ENCODE results near the gene TMEM18.
"Not testable (repeated sequence)": the region's sequence is repeated elsewhere in the genome, so short reads cannot be mapped to it uniquely, and the experiment has no call there.

The TMEM18 gene

DNA sequence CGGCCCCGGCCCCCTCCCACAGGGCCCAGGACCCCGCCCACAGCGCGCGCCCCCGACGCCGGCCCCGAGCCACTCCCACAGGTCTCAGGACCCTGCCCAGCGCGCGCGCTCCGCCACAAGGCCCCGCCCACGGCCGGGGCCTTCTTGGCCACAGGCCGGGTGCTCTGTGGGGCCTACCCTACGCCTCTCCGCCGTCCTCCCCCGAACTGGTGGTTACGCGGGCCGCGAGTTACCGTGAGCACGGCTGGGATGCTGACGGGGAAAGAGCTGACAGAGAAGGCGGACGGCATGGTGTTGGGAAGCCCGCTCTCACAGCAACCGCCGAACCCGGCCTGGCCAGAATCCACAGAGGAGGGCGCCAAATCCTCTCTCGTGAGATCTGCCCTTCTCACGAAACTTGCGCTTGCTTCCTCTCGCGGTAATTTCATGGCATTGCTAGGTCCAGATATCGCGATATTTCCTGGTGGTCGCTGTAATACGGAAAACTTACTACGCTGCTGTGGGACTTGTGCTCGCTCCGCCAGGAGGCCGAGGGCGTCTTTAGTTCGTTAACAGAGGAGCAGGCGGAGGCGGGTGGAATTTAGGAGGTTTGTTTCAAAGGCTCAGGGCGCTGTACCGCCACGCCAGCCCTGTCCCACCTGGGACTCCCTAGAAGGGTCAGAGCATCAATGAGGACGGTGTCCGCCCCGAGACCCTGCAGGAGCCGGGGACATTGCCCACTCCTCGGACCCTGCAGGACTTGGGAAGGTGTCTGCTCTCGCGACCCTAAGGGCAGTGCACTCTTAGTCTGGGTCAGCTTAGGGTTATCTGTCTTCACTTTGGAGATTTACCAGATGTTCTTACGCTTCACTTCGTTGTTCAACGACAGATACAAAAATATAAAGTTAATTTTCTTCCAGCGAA is at the start of gene TMEM18:
TSS of gene TMEM18 (minus strand) at position 351 of the 903 bp plus-strand sequence. CDS start at position 290, 61 bp downstream.
- no peak for DNase-seq

GRCh38 chr2:726169-726568 is 49.0 kb upstream of the TMEM18 start:
- DNase-seq = no peak

DNA sequence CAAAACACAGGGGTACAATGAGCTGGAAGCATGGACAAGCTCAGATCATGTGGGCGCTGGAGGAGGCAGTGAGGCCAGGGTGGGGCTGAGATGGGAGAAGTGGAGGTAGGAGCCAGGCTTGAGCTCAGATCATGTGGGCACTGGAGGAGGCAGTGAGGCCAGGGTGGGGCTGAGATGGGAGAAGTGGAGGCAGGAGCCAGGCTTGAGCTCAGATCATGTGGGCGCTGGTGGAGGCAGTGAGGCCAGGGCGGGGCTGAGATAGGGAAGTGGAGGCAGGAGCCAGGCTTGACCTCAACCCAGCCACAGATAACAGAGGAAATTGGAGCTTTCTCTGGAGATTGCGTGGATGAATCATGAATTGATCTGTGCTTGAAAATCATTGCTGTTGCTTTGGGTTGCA is 48.3 kb upstream of the TMEM18 start:
- DNase-seq = no peak

GRCh38 chr2:723761-724160 is 46.6 kb upstream of the TMEM18 start:
- DNase-seq = no peak

DNA sequence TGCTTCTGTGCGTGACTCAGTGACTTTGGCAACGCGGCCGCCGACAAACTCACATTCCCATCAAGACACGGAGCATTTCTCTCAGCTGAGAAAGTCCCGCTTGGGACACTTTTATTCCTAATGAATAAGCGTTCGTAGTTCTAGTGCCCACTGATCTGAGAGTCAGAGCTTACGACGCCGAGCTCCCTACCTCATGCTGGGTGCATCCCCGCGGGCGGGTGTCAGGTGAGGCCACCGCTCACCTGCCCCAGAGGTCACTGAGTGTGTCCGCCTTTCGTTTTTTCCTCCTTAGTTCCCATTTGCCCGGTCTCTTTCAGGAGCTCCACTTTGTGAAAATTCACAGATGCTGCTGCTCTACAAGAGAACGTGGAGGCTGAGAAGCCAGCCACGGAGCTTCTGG is 43.6 kb upstream of the TMEM18 start:
- no peak for DNase-seq

DNA sequence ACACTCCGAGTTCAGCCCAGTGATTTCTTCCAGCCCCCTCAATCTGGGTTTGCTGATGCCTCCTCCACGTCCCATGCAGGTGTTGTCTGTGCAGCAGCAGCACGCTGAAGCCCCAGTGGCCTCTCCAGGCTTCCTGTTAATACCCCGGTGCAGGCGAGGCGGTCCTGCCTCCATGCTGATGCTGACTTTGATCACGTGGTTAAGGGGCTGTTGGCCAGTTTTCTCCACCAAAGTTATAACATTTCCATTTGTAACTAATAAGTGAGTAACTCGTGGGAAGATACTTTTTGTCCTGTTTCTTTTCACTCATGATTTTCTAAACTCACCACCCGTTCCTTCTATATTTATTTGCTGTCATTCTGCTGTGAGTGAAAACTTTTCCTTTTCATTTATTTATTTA is 42.5 kb upstream of the TMEM18 start:
- DNase-seq = no peak

GRCh38 chr2:719191-719590 is 42.0 kb upstream of the TMEM18 start:
- no peak for DNase-seq

DNA sequence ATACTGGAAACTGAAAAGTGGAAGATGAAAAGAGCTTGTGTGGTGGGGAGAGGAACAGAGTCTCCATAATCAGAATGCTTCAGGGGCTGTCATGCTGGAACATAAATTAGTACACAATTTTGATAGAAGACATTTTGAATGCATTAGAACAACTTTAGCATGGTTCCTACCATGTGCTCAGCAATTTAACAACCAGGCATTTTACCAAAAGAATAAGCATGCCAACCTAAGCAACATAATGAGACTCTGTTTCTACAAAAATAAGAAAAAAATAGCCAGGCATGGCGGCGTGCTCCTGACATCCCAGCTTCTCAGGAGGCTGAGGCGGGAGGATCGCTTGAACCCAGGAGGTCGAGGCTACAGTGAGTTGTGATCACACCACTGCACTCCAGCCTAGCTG is 40.5 kb upstream of the TMEM18 start:
- DNase-seq = no peak

DNA sequence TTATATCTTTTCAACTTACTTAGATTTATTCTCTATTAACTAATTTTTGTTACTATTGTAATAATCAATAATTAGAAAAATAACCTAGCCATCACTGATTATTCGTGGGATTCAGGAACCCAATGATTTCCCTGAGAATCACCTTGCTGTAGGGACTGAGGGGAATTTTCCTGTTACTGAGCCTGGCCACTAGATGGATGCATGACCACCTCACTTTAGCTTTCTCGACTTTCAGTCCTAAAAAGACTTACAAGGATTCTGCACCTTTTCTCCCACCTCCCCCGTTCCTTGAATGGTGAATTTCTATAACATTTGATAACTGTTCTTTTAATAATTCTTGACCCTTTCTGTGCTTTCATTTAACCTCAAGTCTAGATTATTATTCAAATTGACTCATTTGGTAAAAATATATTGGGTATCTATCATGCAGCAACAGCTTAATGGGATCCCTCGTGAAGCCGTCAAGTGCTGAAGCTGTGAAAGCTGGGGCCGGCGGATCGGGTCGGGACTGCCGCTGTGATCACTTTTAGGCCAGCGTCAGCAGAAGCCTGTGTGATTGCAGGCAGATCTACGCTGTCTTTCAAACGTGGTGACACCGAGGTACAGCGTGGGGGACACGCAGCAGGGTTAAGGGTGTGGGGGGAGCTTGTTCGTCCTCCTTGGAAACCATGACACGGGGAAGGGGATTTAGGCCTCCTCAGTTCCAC is 38.8 kb upstream of the TMEM18 start:
- DNase-seq = no peak

GRCh38 chr2:715038-715437 is 37.8 kb upstream of the TMEM18 start:
- no peak for DNase-seq

DNA sequence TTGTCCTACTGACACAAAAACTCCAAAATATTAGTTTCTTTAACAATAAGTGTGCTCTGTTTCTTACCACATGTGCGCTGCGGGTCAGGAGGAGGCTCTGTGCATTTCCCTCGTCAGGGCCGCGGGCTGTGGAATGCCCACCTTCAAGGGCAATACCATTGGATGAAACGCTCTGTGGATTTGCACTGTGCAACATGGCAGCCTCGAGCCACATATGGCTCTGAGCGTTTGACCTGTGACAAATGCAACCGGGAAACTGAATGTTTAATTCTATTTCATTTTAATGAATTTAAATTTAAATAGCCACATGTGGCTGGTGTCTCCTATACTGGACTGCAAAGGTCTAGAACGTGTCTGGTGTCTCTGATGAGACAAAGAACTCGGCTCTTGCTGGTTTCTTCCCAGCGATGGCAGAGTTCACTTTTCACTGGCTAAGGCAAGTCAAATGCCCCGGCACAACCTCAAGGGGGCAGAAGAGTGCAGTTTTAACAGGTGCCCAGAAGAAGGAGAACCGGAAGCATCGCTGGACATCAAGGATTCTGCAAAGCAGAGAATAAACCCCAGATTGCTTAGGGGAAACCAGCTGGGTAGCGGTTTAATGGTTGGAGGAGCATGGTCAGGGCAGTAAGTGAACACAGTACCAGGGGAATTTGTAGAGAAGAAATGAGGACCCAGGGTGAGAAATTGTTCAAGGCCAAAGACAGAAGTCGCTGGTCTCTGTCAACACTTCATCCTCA is 37.0 kb upstream of the TMEM18 start:
- no peak for DNase-seq

DNA sequence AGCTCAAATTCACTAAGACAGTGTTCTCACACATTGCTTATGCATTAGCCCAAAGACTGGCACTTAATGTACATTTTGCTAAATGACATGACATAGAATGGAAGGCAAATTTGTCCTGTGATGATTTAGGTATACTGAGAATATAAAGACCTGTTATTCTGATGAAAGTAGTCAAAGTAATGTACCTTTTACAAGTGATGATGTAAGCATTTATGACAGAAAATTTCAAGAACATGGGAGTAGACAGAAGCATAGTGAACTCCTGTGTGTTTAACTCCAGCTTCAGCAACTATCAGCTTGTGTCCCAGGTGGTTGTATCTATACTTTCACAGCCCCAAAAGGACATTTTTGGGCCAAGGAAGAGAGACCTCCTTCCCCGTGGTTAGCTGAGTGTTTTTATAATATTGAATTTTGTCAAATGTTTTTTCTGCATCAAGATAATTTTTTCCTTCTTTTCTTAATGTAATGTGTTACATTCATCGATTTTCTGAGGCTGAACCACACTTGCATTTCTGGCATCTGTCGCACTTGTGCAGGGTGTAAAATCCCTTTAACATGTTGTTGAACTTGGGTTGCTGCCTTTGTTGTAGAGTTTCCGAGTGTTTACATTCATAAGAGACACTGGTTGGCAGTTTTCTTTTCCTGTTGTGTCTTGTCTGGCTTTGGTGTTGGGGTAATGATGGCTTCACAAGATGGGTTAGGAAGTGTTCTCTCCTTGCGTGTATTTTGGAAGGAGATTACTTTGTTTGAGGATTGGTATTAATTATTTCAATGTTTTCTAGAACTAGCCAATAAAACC is 33.9 kb upstream of the TMEM18 start:
- DNase-seq = no peak

DNA sequence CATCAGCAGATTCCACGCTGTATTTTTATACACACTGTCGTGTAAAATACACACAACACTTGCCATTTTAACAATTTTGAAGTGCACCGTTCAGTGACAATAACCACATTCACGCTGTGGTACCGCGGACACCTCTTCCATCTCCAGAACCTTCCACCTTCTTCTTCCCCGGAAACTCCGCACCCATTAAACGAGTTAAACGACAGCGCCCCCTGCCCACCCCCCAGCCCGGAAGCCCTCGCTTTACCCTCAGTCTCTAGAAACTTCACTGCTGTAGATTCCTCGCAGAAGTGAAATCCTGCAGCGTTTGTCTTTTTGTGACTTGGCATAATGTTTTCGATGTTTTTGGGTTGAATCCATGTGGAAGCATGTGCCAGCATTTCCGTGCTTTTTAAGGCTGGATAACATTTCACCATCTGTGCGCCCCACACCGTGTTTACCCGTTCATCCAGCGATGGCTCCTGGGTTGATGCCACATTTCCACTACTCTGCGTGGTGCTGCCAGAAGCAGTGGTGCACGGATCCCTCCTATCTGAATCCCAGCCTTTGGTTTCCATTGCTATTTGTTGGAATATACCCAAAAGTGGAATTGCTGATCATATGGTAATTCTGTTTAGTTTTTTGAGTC is 32.0 kb upstream of the TMEM18 start:
- no peak for DNase-seq

DNA sequence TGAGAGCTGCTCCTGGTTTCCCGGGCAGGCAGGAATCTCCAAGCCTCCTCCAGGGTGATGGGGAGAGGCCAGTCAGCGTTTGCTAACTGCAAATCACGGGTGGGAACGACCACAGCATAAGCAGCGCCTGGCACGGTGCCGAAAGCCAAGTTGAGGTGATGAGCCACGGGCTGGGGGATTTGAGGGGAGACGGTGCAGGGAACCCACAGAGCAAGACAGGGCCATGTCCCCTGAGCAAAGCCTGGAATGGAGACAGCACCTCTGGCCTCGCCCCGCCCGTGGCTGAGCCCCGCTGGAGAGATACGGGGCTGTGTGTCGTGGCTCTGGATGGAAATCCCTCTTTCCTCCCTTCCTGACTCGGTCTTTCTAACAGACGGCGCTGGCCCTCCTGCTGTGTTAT is 31.5 kb upstream of the TMEM18 start:
- DNase-seq = no peak

DNA sequence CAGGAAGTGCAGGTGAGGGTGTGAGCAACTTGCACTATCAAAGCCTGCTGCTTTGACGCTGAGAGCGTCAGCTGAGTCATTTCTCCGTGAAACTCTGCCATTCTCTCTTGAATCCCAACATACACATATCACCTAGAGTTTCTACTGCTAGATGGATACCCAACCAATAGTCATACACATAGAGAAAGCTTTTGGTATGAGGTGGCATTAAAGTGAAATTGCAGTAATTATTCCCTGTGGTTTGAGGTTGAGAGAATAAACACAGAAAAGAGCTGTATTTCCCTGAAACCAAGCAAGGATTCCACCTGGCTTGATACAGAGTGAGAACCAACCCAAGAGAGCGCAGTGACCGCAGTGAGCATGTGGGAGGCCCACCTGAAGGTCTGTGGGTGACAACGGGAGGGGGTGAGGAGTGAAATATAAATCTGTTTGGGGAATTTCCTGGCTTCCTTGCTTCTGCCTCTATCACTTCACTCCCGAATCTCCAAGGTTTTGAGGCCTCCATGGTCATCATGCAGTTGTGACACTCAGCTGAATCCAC is 28.8 kb upstream of the TMEM18 start:
- DNase-seq = no peak

DNA sequence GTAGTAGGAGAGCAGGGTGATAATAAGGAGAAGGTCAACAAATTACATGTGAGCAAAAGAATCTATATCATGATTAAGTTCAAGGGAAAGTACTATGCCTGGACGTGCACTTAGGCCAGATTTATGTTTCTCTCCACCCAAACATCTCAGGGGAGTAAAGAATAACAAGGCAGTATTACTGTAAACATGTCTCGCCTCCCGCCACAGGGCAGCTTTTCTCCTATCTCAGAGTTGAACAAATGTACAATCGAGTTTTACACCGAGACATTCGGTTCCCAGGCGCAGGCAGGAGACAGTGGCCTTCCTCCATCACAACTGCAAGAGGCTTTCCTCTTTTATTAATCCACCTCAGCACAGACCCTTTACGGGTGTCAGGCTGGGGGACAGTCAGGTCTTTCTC is 25.6 kb upstream of the TMEM18 start:
- not testable (repeated sequence) for DNase-seq

DNA sequence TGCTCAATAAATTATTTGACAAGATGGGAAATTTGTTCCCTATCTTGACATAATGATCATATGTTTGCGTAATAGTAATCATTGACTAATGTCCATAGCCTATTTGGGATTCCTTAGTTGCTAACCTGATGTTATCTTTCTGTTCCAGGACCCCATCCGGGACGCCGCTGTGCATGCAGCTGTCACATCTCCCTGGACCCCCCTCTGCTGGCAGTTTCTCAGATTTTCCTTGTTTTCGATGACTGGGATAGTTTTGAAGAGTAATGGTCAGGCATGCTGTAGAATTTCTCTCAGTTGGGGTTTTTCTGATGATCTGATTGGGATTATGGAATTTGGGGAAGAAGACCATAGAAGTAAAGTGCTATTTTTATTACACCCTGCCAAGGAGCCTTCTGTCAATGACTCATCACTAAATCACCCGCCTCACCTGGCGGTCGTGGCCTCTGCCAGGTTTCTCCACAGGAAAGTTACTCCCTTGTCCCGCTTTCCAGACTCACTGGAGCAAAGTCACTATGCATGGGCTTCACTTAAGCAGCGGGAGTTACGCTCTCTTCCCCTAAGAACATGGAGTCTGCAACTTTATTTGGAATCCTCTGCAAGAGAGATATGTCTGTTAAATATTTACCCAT is 19.9 kb upstream of the TMEM18 start:
- no peak for DNase-seq

- DNase-seq = no peak
These were observed 19.3 kb upstream of the TMEM18 start for GRCh38 chr2:696463-696862.

GRCh38 chr2:694906-695510 is 17.8 kb upstream of the TMEM18 start:
- no peak for DNase-seq

DNA sequence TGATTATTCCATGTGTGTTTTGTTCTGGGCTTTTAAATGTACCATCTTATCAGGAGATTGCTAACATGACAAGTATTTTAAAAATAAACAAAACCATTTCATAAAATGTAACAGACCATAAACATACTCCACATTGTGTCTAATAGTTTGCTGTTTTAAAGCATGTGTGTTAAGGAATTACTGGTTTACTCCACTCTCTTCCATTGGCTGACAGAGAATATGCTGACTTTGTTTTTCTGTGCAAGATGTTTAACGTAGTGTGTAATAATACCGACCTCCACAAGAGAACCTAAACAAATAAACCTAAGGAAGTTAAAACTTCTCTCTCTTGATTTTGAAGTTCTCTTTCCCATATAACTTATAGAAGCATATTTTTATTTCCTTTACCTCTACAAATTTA is 17.0 kb upstream of the TMEM18 start:
- no peak for DNase-seq

DNA sequence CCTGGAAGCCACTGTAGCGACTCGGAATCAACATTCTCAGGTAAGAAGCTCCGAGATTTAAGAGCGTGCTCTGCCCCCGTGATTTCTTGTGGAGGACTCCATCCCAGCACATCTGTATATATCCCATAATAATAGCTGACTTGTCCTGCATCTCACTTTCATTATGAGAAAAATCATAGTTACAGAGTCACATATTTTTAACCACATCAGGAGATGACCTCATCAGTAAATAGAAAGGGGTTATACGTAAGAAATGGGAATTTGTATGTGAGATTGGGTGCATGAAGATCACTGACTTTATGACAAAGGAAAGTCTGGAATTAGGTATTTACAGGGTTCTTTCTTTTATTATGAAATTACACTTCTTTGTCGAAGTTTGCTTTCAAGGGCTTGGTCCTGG is 16.4 kb upstream of the TMEM18 start:
- no peak for DNase-seq

All from activated effector memory CD4-positive, alpha-beta T cell treated with Interleukin-2 at 50 U/mL for 16 hours (primary cell).